CD4-positive, CD25-positive, alpha-beta regulatory T cell (primary cell): Measurements from ENCODE around the gene TEX53. TPM values are rescaled to one million over a fixed set of nuclear protein-coding genes. Genes with fewer than 3 reads are reported as not detected.

Experiments used
- ATAC-seq, 2 donors: fragments of 150-1000 bp; cut with Tn5 transposase; one replicate each; pipeline ENCODE4 v1.10.0; 2021; ENCODE audit warnings: low read depth in 2 of 2, moderate number of reproducible peaks in 2 of 2, moderate library complexity in 1 of 2
- DNase-seq, 3 donors: peaks; one replicate each; pipeline versions ENCODE4 v3.0.0 to v3.0.0-alpha.2; 2012 to 2022; ENCODE audit warnings: mixed read lengths in 1 of 3
- H3K27ac ChIP-seq: one replicate; pipeline ENCODE4 v1.7.0; 2013; ENCODE audit warnings: mild to moderate bottlenecking, low read length; ENCODE audit not compliant: insufficient read depth, poor library complexity, severe bottlenecking
- H3K27me3 ChIP-seq: one replicate; pipeline ENCODE4 v1.7.0; 2013; ENCODE audit warnings: low read length; ENCODE audit not compliant: control insufficient read depth, insufficient read depth
- H3K36me3 ChIP-seq: one replicate; pipeline ENCODE4 v1.7.0; 2013; ENCODE audit warnings: mild to moderate bottlenecking, low read length, moderate library complexity; ENCODE audit not compliant: control insufficient read depth, insufficient read depth
- H3K4me1 ChIP-seq: 2 replicates; pipeline ENCODE4 v1.7.0; 2013; ENCODE audit warnings: mild to moderate bottlenecking, low read length; ENCODE audit not compliant: insufficient read depth, control insufficient read depth, poor library complexity, severe bottlenecking
- H3K4me3 ChIP-seq: one replicate; pipeline ENCODE4 v1.7.0; 2013; ENCODE audit warnings: low read depth, mild to moderate bottlenecking, low read length, moderate library complexity
- H3K9me3 ChIP-seq, 2 experiments: 1 replicate in 1 of 2; 2 replicates in 1 of 2; pipeline ENCODE4 v1.7.0; 2013; ENCODE audit warnings: low read length in 2 of 2, mild to moderate bottlenecking in 1 of 2, moderate library complexity in 1 of 2; ENCODE audit not compliant: control insufficient read depth in 2 of 2
- H3K27ac Mint-ChIP-seq, 3 donors: one replicate each; pipeline ENCODE4 v1.8.0; 2020 to 2022; ENCODE audit warnings: mild to moderate bottlenecking in 3 of 3, mixed read lengths in 3 of 3, moderate library complexity in 2 of 3
- H3K27me3 Mint-ChIP-seq: one replicate; pipeline ENCODE4 v1.8.0; 2022; ENCODE audit warnings: mild to moderate bottlenecking, mixed read lengths
- H3K36me3 Mint-ChIP-seq: one replicate; pipeline ENCODE4 v1.8.0; 2020; ENCODE audit warnings: mixed read lengths
- H3K4me1 Mint-ChIP-seq, 4 donors: one replicate each; pipeline ENCODE4 v1.8.0; 2020 to 2022; ENCODE audit warnings: mixed read lengths in 4 of 4, mild to moderate bottlenecking in 1 of 4
- H3K4me3 Mint-ChIP-seq, 4 donors: one replicate each; pipeline ENCODE4 v1.8.0; 2020 to 2022; ENCODE audit warnings: mild to moderate bottlenecking in 4 of 4, mixed read lengths in 4 of 4, moderate library complexity in 3 of 4
- H3K9me3 Mint-ChIP-seq, 7 donors: one replicate each; pipeline ENCODE4 v1.8.0; 2020 to 2022; ENCODE audit warnings: mixed read lengths in 7 of 7, mild to moderate bottlenecking in 3 of 7, moderate library complexity in 2 of 7
- polyA plus RNA-seq, 4 donors: library from polyadenylated mRNA; unstranded; fragments of 300-500 nt; fragmentation: Illumina TruSeq; gene quantifications; one replicate each; pipeline ENCODE4 v1.2.3, GENCODE V29; 2021
- total RNA-seq: library from RNA; stranded (reverse); gene quantifications from one replicate; pipeline ENCODE4 v1.2.3, GENCODE V29; 2022

The TEX53 gene
- total RNA-seq (not detected), polyA plus RNA-seq (not detected)

GRCh38 chr9:114657705-114658104 is at the start of gene TEX53:
TEX53 (minus strand) TSS chr9:114657805; CDS start chr9:114657774, 31 bp downstream.
- H3K36me3 Mint-ChIP-seq = peaks cover 8% of the 10 kb centered on the region
- ATAC-seq (no peak), DNase-seq (no peak)
- Histone ChIP-seq H3K36me3 (no peaks in the 10 kb centered on the region), H3K4me1 (peaks cover 10% of the 10 kb centered on the region), H3K9me3 (no peaks in the 10 kb centered on the region), H3K4me3 (no peak within 1 kb of the TSS), H3K27ac (no peak within 1 kb of the TSS), H3K27me3 (peaks cover 3% of the 10 kb centered on the region)
- no peak within 1 kb of the TSS for H3K4me3 Mint-ChIP-seq
- peaks cover 10 to 14% (median 13%) of the 10 kb centered on the region in 4 donors for H3K4me1 Mint-ChIP-seq
- peaks cover 10% of the 10 kb centered on the region for H3K27me3 Mint-ChIP-seq
- H3K9me3 Mint-ChIP-seq = no peaks in the 10 kb centered on the region
- H3K27ac Mint-ChIP-seq = peak within 1 kb of the TSS in 1 of 3 donors; percentile 7

DNA sequence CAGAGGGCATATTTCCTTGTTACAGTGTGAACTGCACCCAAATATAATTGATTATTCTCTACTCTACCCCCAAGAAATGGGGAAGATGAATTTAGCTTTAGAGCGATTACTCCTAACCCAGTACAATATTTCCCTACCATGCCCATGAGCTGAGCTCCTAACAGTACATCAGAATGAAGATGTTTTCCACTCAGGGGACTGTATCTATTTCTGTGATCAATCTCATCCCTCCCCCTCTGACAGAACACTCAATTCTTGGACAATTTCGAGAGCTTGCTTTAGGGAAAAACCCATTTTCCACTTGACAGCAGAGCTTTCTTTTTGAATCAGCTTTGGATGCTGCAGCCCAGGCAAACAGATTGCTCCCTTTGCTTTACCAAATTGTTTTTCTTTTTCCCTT is 49.1 kb upstream of the TEX53 start:
- peaks cover 6% of the 10 kb centered on the region for H3K4me1 ChIP-seq
- Mint-ChIP-seq H3K27ac (no peak overlapping the region), H3K4me1 (peaks cover 4 to 15% (median 4%) of the 10 kb centered on the region in 4 donors), H3K36me3 (no peaks in the 10 kb centered on the region), H3K9me3 (peaks cover 0 to 2% (median 0%) of the 10 kb centered on the region in 7 donors), H3K4me3 (no peak overlapping the region), H3K27me3 (peaks cover 22% of the 10 kb centered on the region)
- H3K27me3 ChIP-seq = peaks cover 4% of the 10 kb centered on the region
- no peak overlapping the region for H3K4me3 ChIP-seq
- no peak overlapping the region for H3K27ac ChIP-seq
- ATAC-seq (no peak), DNase-seq (no peak)
- H3K9me3 ChIP-seq = no peaks in the 10 kb centered on the region
- H3K36me3 ChIP-seq = no peaks in the 10 kb centered on the region

- no peaks in the 10 kb centered on the region for H3K36me3 ChIP-seq
- no peak overlapping the region for H3K4me3 ChIP-seq
These were observed 44.4 kb upstream of the TEX53 start for GRCh38 chr9:114701988-114702387.

GRCh38 chr9:114697951-114698351 is 40.3 kb upstream of the TEX53 start:
- H3K27ac ChIP-seq = no peak overlapping the region
- Mint-ChIP-seq H3K36me3 (no peaks in the 10 kb centered on the region), H3K4me3 (peak overlapping the region in 1 of 4 donors; percentile 14), H3K4me1 (peaks cover 0 to 31% (median 15%) of the 10 kb centered on the region in 4 donors), H3K27me3 (peaks cover 40% of the 10 kb centered on the region), H3K27ac (peak overlapping the region in 2 of 3 donors; percentile 11 to 50), H3K9me3 (no peaks in the 10 kb centered on the region)
- peaks cover 9% of the 10 kb centered on the region for H3K4me1 ChIP-seq
- no peaks in the 10 kb centered on the region for H3K36me3 ChIP-seq
- no peak overlapping the region for H3K4me3 ChIP-seq
- ATAC-seq (no peak), DNase-seq (peak in 1 of 3 donors; percentile 60)
- H3K27me3 ChIP-seq = peaks cover 10% of the 10 kb centered on the region
- no peaks in the 10 kb centered on the region for H3K9me3 ChIP-seq

More at GRCh38 chr9:114701988-114702387, 44.4 kb upstream of the TEX53 start:
- DNase-seq (no peak), ATAC-seq (no peak)
- Mint-ChIP-seq H3K4me3 (no peak overlapping the region), H3K27me3 (peaks cover 14% of the 10 kb centered on the region), H3K4me1 (peaks cover 0 to 17% (median 13%) of the 10 kb centered on the region in 4 donors), H3K36me3 (no peaks in the 10 kb centered on the region), H3K9me3 (peaks cover 0 to under 1% (median 0%) of the 10 kb centered on the region in 7 donors), H3K27ac (no peak overlapping the region)
- H3K27ac ChIP-seq = no peak overlapping the region
- peaks cover 9% of the 10 kb centered on the region for H3K4me1 ChIP-seq
- peaks cover 1% of the 10 kb centered on the region for H3K27me3 ChIP-seq
- no peaks in the 10 kb centered on the region for H3K9me3 ChIP-seq

GRCh38 chr9:114696814-114697544 is 39.4 kb upstream of the TEX53 start:
- Mint-ChIP-seq H3K4me1 (peaks cover 0 to 31% (median 15%) of the 10 kb centered on the region in 4 donors), H3K27ac (peak overlapping the region; percentile 50 to 91 (median 86)), H3K36me3 (no peaks in the 10 kb centered on the region), H3K27me3 (peaks cover 44% of the 10 kb centered on the region), H3K4me3 (peak overlapping the region in 3 of 4 donors; percentile 14 to 44 (median 16)), H3K9me3 (no peaks in the 10 kb centered on the region)
- DNase-seq = peak in 2 of 3 donors; percentile 29 to 92
- ATAC-seq = peak; percentile 60 to 67
- Histone ChIP-seq H3K36me3 (no peaks in the 10 kb centered on the region), H3K27me3 (peaks cover 13% of the 10 kb centered on the region), H3K27ac (no peak overlapping the region), H3K4me3 (no peak overlapping the region), H3K9me3 (no peaks in the 10 kb centered on the region), H3K4me1 (peaks cover 10% of the 10 kb centered on the region)

- Histone ChIP-seq H3K4me1 (peaks cover 18% of the 10 kb centered on the region), H3K4me3 (no peak overlapping the region), H3K27me3 (peaks cover 13% of the 10 kb centered on the region), H3K9me3 (no peaks in the 10 kb centered on the region), H3K36me3 (no peaks in the 10 kb centered on the region), H3K27ac (no peak overlapping the region)
- H3K4me1 Mint-ChIP-seq = peaks cover 0 to 40% (median 24%) of the 10 kb centered on the region in 4 donors
- H3K27ac Mint-ChIP-seq = no peak overlapping the region
- no peak for DNase-seq
- ATAC-seq = no peak
- no peaks in the 10 kb centered on the region for H3K36me3 Mint-ChIP-seq
- H3K27me3 Mint-ChIP-seq = peaks cover 42% of the 10 kb centered on the region
- no peaks in the 10 kb centered on the region for H3K9me3 Mint-ChIP-seq
- H3K4me3 Mint-ChIP-seq = peak overlapping the region in 1 of 4 donors; percentile 30
These were observed 38.3 kb upstream of the TEX53 start for GRCh38 chr9:114695948-114696347.

DNA sequence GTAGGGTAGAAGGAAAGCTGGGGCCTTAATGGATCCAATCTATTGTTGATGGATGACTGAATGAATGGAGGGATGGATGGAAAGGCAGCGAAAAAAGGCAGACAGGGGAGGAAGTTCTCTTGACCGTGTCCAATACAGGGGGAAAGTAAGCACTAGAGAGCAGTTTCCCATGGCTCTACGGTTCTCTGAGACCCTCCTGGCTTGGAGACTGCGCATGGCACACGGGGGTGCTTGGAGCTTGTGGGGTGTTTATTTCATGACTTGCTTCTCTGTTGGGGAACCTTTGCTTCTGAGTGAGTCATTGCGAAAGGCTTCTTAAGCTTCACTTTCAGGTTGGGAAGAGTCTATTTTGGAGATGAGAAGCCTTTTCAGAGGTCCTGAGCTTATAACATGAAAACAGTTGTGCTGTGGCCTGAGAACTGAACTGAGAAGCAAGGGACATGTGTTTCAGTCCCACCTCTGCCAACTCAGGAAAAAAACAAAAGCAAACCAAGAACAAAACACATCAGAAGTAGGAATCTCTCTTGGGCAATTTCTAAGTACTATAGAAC is 37.2 kb upstream of the TEX53 start:
- H3K27ac ChIP-seq = no peak overlapping the region
- DNase-seq = peak in 1 of 3 donors; percentile 74
- no peak overlapping the region for H3K4me3 ChIP-seq
- Mint-ChIP-seq H3K4me1 (peaks cover 0 to 45% (median 30%) of the 10 kb centered on the region in 4 donors), H3K27ac (peak overlapping the region in 1 of 3 donors; percentile 73), H3K36me3 (no peaks in the 10 kb centered on the region), H3K27me3 (peaks cover 46% of the 10 kb centered on the region), H3K4me3 (no peak overlapping the region), H3K9me3 (no peaks in the 10 kb centered on the region)
- no peak for ATAC-seq
- H3K4me1 ChIP-seq = peaks cover 24% of the 10 kb centered on the region
- H3K27me3 ChIP-seq = peaks cover 13% of the 10 kb centered on the region
- H3K36me3 ChIP-seq = no peaks in the 10 kb centered on the region
- H3K9me3 ChIP-seq = no peaks in the 10 kb centered on the region
